ENCODE measurements around the gene ADAMTSL2. TPM values are rescaled to one million over a fixed set of nuclear protein-coding genes. Genes with fewer than 3 reads are reported as not detected.
A peak's percentile ranks its signal among the peaks of the same experiment; 100 is the strongest.

The ADAMTSL2 gene
- total RNA-seq, 2 experiments from 2014 or later, result not detected

GRCh38 chr9:133615186-133615585 lies 80.7 kb downstream of the ADAMTSL2 start:
- H3K9me3 Mint-ChIP-seq, result no peaks in the 10 kb centered on the region
- ChIA-PET CTCF (interaction anchor here (1.1 kb wide), 1 partner anchor 37 kb away, joined by 3 read pairs; no protein-coding TSS in a partner anchor), POLR2A (no interaction called here)
- no peak for DNase-seq
- no peak overlapping the region for H3K27ac Mint-ChIP-seq
- peaks cover 14% of the 10 kb centered on the region for H3K4me1 Mint-ChIP-seq
- no peak overlapping the region for H3K4me3 Mint-ChIP-seq
- H3K36me3 Mint-ChIP-seq (ENCODE audit: low read depth), result no peaks in the 10 kb centered on the region
- H3K27me3 Mint-ChIP-seq, result peaks cover 36% of the 10 kb centered on the region

- CTCF ChIA-PET, result interaction anchor here (1.1 kb wide), 1 partner anchor 37 kb away, joined by 3 read pairs; no protein-coding TSS in a partner anchor
Measured at GRCh38 chr9:133615606-133616188, 81.2 kb downstream of the ADAMTSL2 start.

GRCh38 chr9:133616643-133617405 lies 82.3 kb downstream of the ADAMTSL2 start:
- CTCF ChIA-PET, result no interaction called here
- DNase-seq, result no peak
- no peaks in the 10 kb centered on the region for H3K36me3 Mint-ChIP-seq (ENCODE audit: low read depth)
- H3K4me3 Mint-ChIP-seq, result no peak overlapping the region
- H3K27ac Mint-ChIP-seq, result no peak overlapping the region
- POLR2A ChIA-PET, result no interaction called here
- peaks cover 29% of the 10 kb centered on the region for H3K4me1 Mint-ChIP-seq
- H3K27me3 Mint-ChIP-seq, result peaks cover 21% of the 10 kb centered on the region
- H3K9me3 Mint-ChIP-seq, result no peaks in the 10 kb centered on the region

More at GRCh38 chr9:133615606-133616188, 81.2 kb downstream of the ADAMTSL2 start:
- H3K27me3 Mint-ChIP-seq, result peaks cover 31% of the 10 kb centered on the region
- no peak overlapping the region for H3K27ac Mint-ChIP-seq
- peaks cover 17% of the 10 kb centered on the region for H3K4me1 Mint-ChIP-seq
- no peaks in the 10 kb centered on the region for H3K9me3 Mint-ChIP-seq
- H3K36me3 Mint-ChIP-seq (ENCODE audit: low read depth), result no peaks in the 10 kb centered on the region
- no peak overlapping the region for H3K4me3 Mint-ChIP-seq
- DNase-seq, result no peak
- POLR2A ChIA-PET, result no interaction called here

GRCh38 chr9:133618726-133619125 lies 84.2 kb downstream of the ADAMTSL2 start:
- Mint-ChIP-seq H3K4me1 (peaks cover 42% of the 10 kb centered on the region), H3K27ac (peak overlapping the region; percentile 50), H3K9me3 (no peaks in the 10 kb centered on the region), H3K27me3 (peaks cover 15% of the 10 kb centered on the region), H3K36me3 (ENCODE audit: low read depth) (no peaks in the 10 kb centered on the region), H3K4me3 (no peak overlapping the region)
- ChIA-PET POLR2A (no interaction called here), CTCF (interaction anchor here (0.6 kb wide), 2 partner anchors 524 to 949 kb away, joined by 3 to 5 read pairs; partner anchors contain the start of gene DDX31)
- no peak for DNase-seq

GRCh38 chr9:133619791-133620190 lies 85.3 kb downstream of the ADAMTSL2 start:
- Mint-ChIP-seq H3K27me3 (peaks cover 14% of the 10 kb centered on the region), H3K9me3 (peaks cover 2% of the 10 kb centered on the region), H3K36me3 (ENCODE audit: low read depth) (no peaks in the 10 kb centered on the region), H3K27ac (no peak overlapping the region), H3K4me3 (peak overlapping the region; percentile 33), H3K4me1 (peaks cover 42% of the 10 kb centered on the region)
- ChIA-PET CTCF (no interaction called here), POLR2A (no interaction called here)
- DNase-seq, result peak; percentile 71

GRCh38 chr9:133621725-133622267 lies 87.3 kb downstream of the ADAMTSL2 start:
- H3K4me1 Mint-ChIP-seq, result peaks cover 42% of the 10 kb centered on the region
- DNase-seq, result no peak
- no peak overlapping the region for H3K27ac Mint-ChIP-seq
- ChIA-PET CTCF (no interaction called here), POLR2A (no interaction called here)
- H3K9me3 Mint-ChIP-seq, result peaks cover 12% of the 10 kb centered on the region
- H3K36me3 Mint-ChIP-seq (ENCODE audit: low read depth), result no peaks in the 10 kb centered on the region
- no peak overlapping the region for H3K4me3 Mint-ChIP-seq
- peaks cover 10% of the 10 kb centered on the region for H3K27me3 Mint-ChIP-seq

GRCh38 chr9:133622555-133622954 lies 88.1 kb downstream of the ADAMTSL2 start:
- no peak overlapping the region for H3K27ac Mint-ChIP-seq
- peaks cover 42% of the 10 kb centered on the region for H3K4me1 Mint-ChIP-seq
- no peak for DNase-seq
- H3K27me3 Mint-ChIP-seq, result peaks cover 10% of the 10 kb centered on the region
- no peak overlapping the region for H3K4me3 Mint-ChIP-seq
- peaks cover 13% of the 10 kb centered on the region for H3K9me3 Mint-ChIP-seq
- ChIA-PET CTCF (no interaction called here), POLR2A (no interaction called here)
- H3K36me3 Mint-ChIP-seq (ENCODE audit: low read depth), result no peaks in the 10 kb centered on the region

Other genes starting within 250 kb of the ADAMTSL2 start
- gene SURF6, start 198.5 kb upstream of the ADAMTSL2 start, total RNA-seq, result 10 to 100 TPM; 14.2 to 17.3 TPM
- 10 to 100 TPM; 25.6 to 27.2 TPM for gene MED22, start 186.6 kb upstream of the ADAMTSL2 start, total RNA-seq
- gene RPL7A, start 186.5 kb upstream of the ADAMTSL2 start, total RNA-seq, result 1,000 to 10,000 TPM; 1,880 to 1,928 TPM
- 10 to 100 TPM; 39.4 to 48.9 TPM for gene SURF1, start 178.2 kb upstream of the ADAMTSL2 start, total RNA-seq
- gene SURF2, start 178.2 kb upstream of the ADAMTSL2 start, total RNA-seq, result 10 to 100 TPM; 14.8 to 16.0 TPM
- gene SURF4, start 158.6 kb upstream of the ADAMTSL2 start, total RNA-seq, result 100 to 1,000 TPM; 147 to 164 TPM
- gene STKLD1, start 158.3 kb upstream of the ADAMTSL2 start, total RNA-seq, result 1 to 10 TPM in 1 of 2 experiments, under 1 TPM in 1; 0.65 to 2.0 TPM
- 10 to 100 TPM; 21.2 to 24.1 TPM for gene REXO4, start 116.7 kb upstream of the ADAMTSL2 start, total RNA-seq
- 1 to 10 TPM; 2.3 to 3.0 TPM for gene ADAMTS13, start 112.3 kb upstream of the ADAMTSL2 start, total RNA-seq
- gene CACFD1, start 74.7 kb upstream of the ADAMTSL2 start, total RNA-seq, result 1 to 10 TPM in 1 of 2 experiments, under 1 TPM in 1; 0.75 to 1.3 TPM
- gene SLC2A6, start 55.6 kb upstream of the ADAMTSL2 start, total RNA-seq, result 1 to 10 TPM; 1.6 to 2.0 TPM
- gene MYMK, start 9.7 kb upstream of the ADAMTSL2 start, total RNA-seq, result not detected
- not detected for gene FAM163B, start 74.7 kb downstream of the ADAMTSL2 start, total RNA-seq
- gene DBH, start 101.7 kb downstream of the ADAMTSL2 start, total RNA-seq, result not detected
- gene SARDH, start 203.6 kb downstream of the ADAMTSL2 start, total RNA-seq, result 1 to 10 TPM; 1.9 TPM